Hematopoietic multipotent progenitor cell treated with erythropoietin and hydrocortisone succinate and interleukin-3 and kit ligand, for 17 days (in vitro differentiated cells): ENCODE data around the gene PCBP3.
"Not testable (repeated sequence)": the region's sequence is repeated elsewhere in the genome, so short reads cannot be mapped to it uniquely, and the experiment has no call there.

Source experiments
- DNase-seq: peaks from one replicate; pipeline ENCODE4 v3.0.0-alpha.2; 2015; ENCODE audit warnings: low spot score

PCBP3 gene

GRCh38 chr21:45947716-45948255 is 304.3 kb downstream of the PCBP3 start:
- no peak for DNase-seq

- no peak for DNase-seq
These were observed 305.1 kb downstream of the PCBP3 start for GRCh38 chr21:45948576-45949141.

- DNase-seq = no peak
These were observed 306.6 kb downstream of the PCBP3 start for GRCh38 chr21:45949928-45950739.

- no peak for DNase-seq
These were observed 307.4 kb downstream of the PCBP3 start for GRCh38 chr21:45950740-45951515.

GRCh38 chr21:45951676-45952075 is 308.2 kb downstream of the PCBP3 start:
- no peak for DNase-seq

GRCh38 chr21:45952527-45952926 is 309.0 kb downstream of the PCBP3 start:
- not testable (repeated sequence) for DNase-seq

GRCh38 chr21:45952974-45953373 is 309.4 kb downstream of the PCBP3 start:
- DNase-seq = no peak

GRCh38 chr21:45954261-45954660 is 310.7 kb downstream of the PCBP3 start:
- DNase-seq = no peak

- no peak for DNase-seq
These were observed 311.4 kb downstream of the PCBP3 start for GRCh38 chr21:45954921-45955320.

GRCh38 chr21:45957551-45957950 is 314.0 kb downstream of the PCBP3 start:
- no peak for DNase-seq

- no peak for DNase-seq
These were observed 314.6 kb downstream of the PCBP3 start for GRCh38 chr21:45957981-45958600.

- DNase-seq = no peak
These were observed 315.7 kb downstream of the PCBP3 start for GRCh38 chr21:45959182-45959581.

- no peak for DNase-seq
These were observed 316.4 kb downstream of the PCBP3 start for GRCh38 chr21:45959779-45960390.

GRCh38 chr21:45961408-45961807 is 317.9 kb downstream of the PCBP3 start:
- not testable (repeated sequence) for DNase-seq

- DNase-seq = no peak
These were observed 319.2 kb downstream of the PCBP3 start for GRCh38 chr21:45962531-45963231.

GRCh38 chr21:45963232-45963570 is 319.7 kb downstream of the PCBP3 start:
- DNase-seq = no peak

GRCh38 chr21:45964649-45965048 is 321.1 kb downstream of the PCBP3 start:
- DNase-seq = no peak

GRCh38 chr21:45965084-45965809 is 321.7 kb downstream of the PCBP3 start:
- no peak for DNase-seq

- no peak for DNase-seq
These were observed 323.4 kb downstream of the PCBP3 start for GRCh38 chr21:45966791-45967394.
